ENCODE results near the gene SRCAP.
A peak's percentile ranks its signal among the peaks of the same experiment; 100 is the strongest.

DNA sequence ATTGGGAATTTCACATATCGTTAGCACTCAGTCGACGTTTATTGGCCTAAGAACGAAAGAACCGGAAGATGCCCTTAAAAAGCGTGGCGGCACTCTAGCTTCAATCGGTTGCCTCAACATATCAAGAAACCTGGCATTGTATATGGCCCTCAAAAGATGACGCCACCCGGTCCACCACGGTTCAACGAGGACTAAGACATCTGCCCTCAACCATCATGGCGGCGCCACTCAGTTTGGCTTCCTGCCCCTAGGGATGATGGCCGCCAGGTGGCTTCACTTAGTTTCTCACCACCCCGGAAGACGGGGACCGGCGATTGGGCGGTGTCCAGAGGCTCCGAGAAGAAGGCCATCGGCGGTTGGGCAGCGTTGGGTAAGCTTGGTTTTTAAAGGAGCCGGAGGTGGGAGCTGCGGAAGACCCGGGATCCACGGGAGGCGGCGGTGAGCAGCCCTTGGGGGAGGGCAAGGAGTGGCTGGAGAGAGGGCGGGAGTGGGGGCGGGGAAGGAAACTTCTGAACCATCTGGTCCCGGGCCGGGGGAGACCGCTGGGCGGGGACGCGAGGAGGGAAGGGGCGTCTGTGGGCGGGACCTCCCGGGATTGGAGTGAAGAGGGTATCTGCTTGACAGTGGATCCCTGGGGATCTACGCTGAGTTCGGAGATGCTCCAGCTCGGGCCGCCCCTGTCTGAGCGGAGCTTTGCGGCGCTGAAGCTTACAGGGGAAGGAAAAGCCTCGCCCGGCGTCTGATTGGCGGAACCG, 48.4 kb upstream of the SRCAP start, which contains the start of gene PRR14:
- TF ChIP-seq, protein P1, sequence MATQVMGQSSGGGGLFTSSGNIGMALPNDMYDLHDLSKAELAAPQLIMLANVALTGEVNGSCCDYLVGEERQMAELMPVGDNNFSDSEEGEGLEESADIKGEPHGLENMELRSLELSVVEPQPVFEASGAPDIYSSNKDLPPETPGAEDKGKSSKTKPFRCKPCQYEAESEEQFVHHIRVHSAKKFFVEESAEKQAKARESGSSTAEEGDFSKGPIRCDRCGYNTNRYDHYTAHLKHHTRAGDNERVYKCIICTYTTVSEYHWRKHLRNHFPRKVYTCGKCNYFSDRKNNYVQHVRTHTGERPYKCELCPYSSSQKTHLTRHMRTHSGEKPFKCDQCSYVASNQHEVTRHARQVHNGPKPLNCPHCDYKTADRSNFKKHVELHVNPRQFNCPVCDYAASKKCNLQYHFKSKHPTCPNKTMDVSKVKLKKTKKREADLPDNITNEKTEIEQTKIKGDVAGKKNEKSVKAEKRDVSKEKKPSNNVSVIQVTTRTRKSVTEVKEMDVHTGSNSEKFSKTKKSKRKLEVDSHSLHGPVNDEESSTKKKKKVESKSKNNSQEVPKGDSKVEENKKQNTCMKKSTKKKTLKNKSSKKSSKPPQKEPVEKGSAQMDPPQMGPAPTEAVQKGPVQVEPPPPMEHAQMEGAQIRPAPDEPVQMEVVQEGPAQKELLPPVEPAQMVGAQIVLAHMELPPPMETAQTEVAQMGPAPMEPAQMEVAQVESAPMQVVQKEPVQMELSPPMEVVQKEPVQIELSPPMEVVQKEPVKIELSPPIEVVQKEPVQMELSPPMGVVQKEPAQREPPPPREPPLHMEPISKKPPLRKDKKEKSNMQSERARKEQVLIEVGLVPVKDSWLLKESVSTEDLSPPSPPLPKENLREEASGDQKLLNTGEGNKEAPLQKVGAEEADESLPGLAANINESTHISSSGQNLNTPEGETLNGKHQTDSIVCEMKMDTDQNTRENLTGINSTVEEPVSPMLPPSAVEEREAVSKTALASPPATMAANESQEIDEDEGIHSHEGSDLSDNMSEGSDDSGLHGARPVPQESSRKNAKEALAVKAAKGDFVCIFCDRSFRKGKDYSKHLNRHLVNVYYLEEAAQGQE (IDR thresholded peaks at IDR 0.05; ENCODE audit: low read depth) = no peak
- no peak; the same call in none of the 2 replicates for TF ChIP-seq ZBTB7A (IDR thresholded peaks at IDR 0.05; ENCODE audit: low read depth)
- TF ChIP-seq RAD21 (IDR thresholded peaks at IDR 0.05; ENCODE audit: low read depth) = no peak
- peak; percentile 53; the same call in 1 of the 2 replicates for TF ChIP-seq TCF12 (IDR thresholded peaks at IDR 0.05; ENCODE audit: low read depth)

All from Ishikawa (cell line).